ENCODE results near the gene SCFD2. TPM values are rescaled to one million over a fixed set of nuclear protein-coding genes. Genes with fewer than 3 reads are reported as not detected.

The SCFD2 gene
- total RNA-seq, 1 donor from 2014 or later, result 22.8 TPM

- Histone ChIP-seq H3K9me3 (no peaks in the 10 kb centered on the region), H3K4me3 (no peak overlapping the region), H3K27me3 (no peaks in the 10 kb centered on the region), H3K36me3 (no peaks in the 10 kb centered on the region), H3K27ac (no peak overlapping the region), H3K4me1 (no peaks in the 10 kb centered on the region)
- no peak for DNase-seq (ENCODE audit: low spot score in 2 of 2)
- intact Hi-C loops (cut with DNase I), result no loop called here
- no peak for TF ChIP-seq CTCF (IDR thresholded peaks at IDR 0.05)
Observed at GRCh38 chr4:52883707-52884669, 481.9 kb downstream of the SCFD2 start.

GRCh38 chr4:52883183-52883621, 482.7 kb downstream of the SCFD2 start:
- TF ChIP-seq CTCF (IDR thresholded peaks at IDR 0.05), result no peak
- intact Hi-C loops (cut with DNase I), result no loop called here
- H3K9me3 ChIP-seq, result no peaks in the 10 kb centered on the region

GRCh38 chr4:52880994-52881393, 484.9 kb downstream of the SCFD2 start:
- intact Hi-C loops (cut with DNase I), result no loop called here
- H3K27ac ChIP-seq, result no peak overlapping the region
- H3K4me1 ChIP-seq, result no peaks in the 10 kb centered on the region
- H3K4me3 ChIP-seq, result no peak overlapping the region
- H3K9me3 ChIP-seq, result no peaks in the 10 kb centered on the region
- TF ChIP-seq CTCF (IDR thresholded peaks at IDR 0.05), result no peak
- DNase-seq (ENCODE audit: low spot score in 2 of 2), result no peak
- H3K27me3 ChIP-seq, result no peaks in the 10 kb centered on the region
- H3K36me3 ChIP-seq, result no peaks in the 10 kb centered on the region

More at GRCh38 chr4:52883183-52883621, 482.7 kb downstream of the SCFD2 start:
- Histone ChIP-seq H3K4me1 (no peaks in the 10 kb centered on the region), H3K36me3 (no peaks in the 10 kb centered on the region), H3K27ac (no peak overlapping the region), H3K4me3 (no peak overlapping the region), H3K27me3 (no peaks in the 10 kb centered on the region)
- DNase-seq (ENCODE audit: low spot score in 2 of 2), result no peak

GRCh38 chr4:52879471-52879870, 486.4 kb downstream of the SCFD2 start:
- no peaks in the 10 kb centered on the region for H3K9me3 ChIP-seq
- no peak overlapping the region for H3K27ac ChIP-seq
- intact Hi-C loops (cut with DNase I), result no loop called here
- H3K4me3 ChIP-seq, result no peak overlapping the region
- H3K36me3 ChIP-seq, result no peaks in the 10 kb centered on the region
- no peak for DNase-seq (ENCODE audit: low spot score in 2 of 2)
- no peak for TF ChIP-seq CTCF (IDR thresholded peaks at IDR 0.05)
- H3K4me1 ChIP-seq, result no peaks in the 10 kb centered on the region
- no peaks in the 10 kb centered on the region for H3K27me3 ChIP-seq

GRCh38 chr4:52877694-52878093, 488.2 kb downstream of the SCFD2 start:
- no peak for DNase-seq (ENCODE audit: low spot score in 2 of 2)
- no peak overlapping the region for H3K4me3 ChIP-seq
- H3K4me1 ChIP-seq, result no peaks in the 10 kb centered on the region
- H3K27me3 ChIP-seq, result no peaks in the 10 kb centered on the region
- H3K36me3 ChIP-seq, result no peaks in the 10 kb centered on the region
- H3K9me3 ChIP-seq, result no peaks in the 10 kb centered on the region
- no peak overlapping the region for H3K27ac ChIP-seq
- TF ChIP-seq CTCF (IDR thresholded peaks at IDR 0.05), result no peak
- intact Hi-C loops (cut with DNase I), result no loop called here
